HepG2 (cell line): ENCODE results near the gene SYNC. TPM values are rescaled to one million over a fixed set of nuclear protein-coding genes. Genes with fewer than 3 reads are reported as not detected.

Experiments used
- CEBPZ ChIP-seq: IDR thresholded peaks from 2 replicates; pipeline ENCODE4 v1.6.1; 2012; ENCODE audit warnings: low read length, improper control_type of control experiment
- MZF1 ChIP-seq: sonication (generic); formaldehyde crosslinking; IDR thresholded peaks from 2 replicates; pipeline ENCODE4 v1.8.1; 2023; ENCODE audit warnings: mild to moderate bottlenecking, missing genetic modification reagents, borderline replicate concordance
- PAF1 ChIP-seq: IDR thresholded peaks from 2 replicates; pipeline ENCODE4 v1.6.1; 2016; ENCODE audit warnings: missing genetic modification reagents, missing compliant biosample characterization
- REPIN1 ChIP-seq: sonication (generic); formaldehyde crosslinking; IDR thresholded peaks from 2 replicates; pipeline ENCODE4 v1.8.0; 2022; ENCODE audit warnings: missing genetic modification reagents, low read depth, mild to moderate bottlenecking, borderline replicate concordance
- TFDP2 ChIP-seq: sonication (generic); formaldehyde crosslinking; IDR thresholded peaks from 2 replicates; pipeline ENCODE4 v1.4.0; 2020; ENCODE audit warnings: missing genetic modification reagents
- XBP1 ChIP-seq: sonication (generic); formaldehyde crosslinking; IDR thresholded peaks from 2 replicates; pipeline ENCODE4 v1.5.0; 2020; ENCODE audit warnings: missing genetic modification reagents
- ZFP82 ChIP-seq: sonication (generic); formaldehyde crosslinking; IDR thresholded peaks from 2 replicates; pipeline ENCODE4 v1.5.1; 2020; ENCODE audit warnings: mild to moderate bottlenecking, missing genetic modification reagents, borderline replicate concordance
- ZNF30 ChIP-seq: sonication (generic); formaldehyde crosslinking; IDR thresholded peaks from 2 replicates; pipeline ENCODE4 v1.5.0; 2020; ENCODE audit warnings: mild to moderate bottlenecking, missing genetic modification reagents
- ZNF572 ChIP-seq: sonication (generic); formaldehyde crosslinking; IDR thresholded peaks from 2 replicates; pipeline ENCODE4 v1.5.1; 2020; ENCODE audit warnings: mild to moderate bottlenecking, missing genetic modification reagents
- ZNF746 ChIP-seq: sonication (generic); formaldehyde crosslinking; IDR thresholded peaks from 2 replicates; pipeline ENCODE4 v1.8.0; 2022; ENCODE audit warnings: mild to moderate bottlenecking, missing genetic modification reagents
- ZNF766 ChIP-seq: sonication (generic); formaldehyde crosslinking; IDR thresholded peaks from 2 replicates; pipeline ENCODE4 v1.5.0; 2020; ENCODE audit warnings: missing genetic modification reagents, borderline replicate concordance
- ZNF770 ChIP-seq: sonication (generic); formaldehyde crosslinking; IDR thresholded peaks from 2 replicates; pipeline ENCODE4 v1.5.0; 2020; ENCODE audit warnings: mild to moderate bottlenecking, missing genetic modification reagents
- polyA plus RNA-seq, 8 experiments: library from polyadenylated mRNA; depleted of rRNA in 3 of 8; stranded (reverse) in 7 of 8; unstranded in 1 of 8; fragments of >200 nt; fragmentation: Illumina TruSeq in 4 of 8; extraction: Trizol in 4 of 8; gene quantifications; 2 replicates each; pipeline versions ENCODE4 v1.2.1 to v1.2.3, GENCODE V29; 2011 to 2016; ENCODE audit warnings: low read depth in 4 of 8, missing spikeins in 1 of 8, mixed read lengths in 1 of 8; ENCODE audit not compliant: insufficient read depth in 1 of 8
- total RNA-seq, 5 experiments: library from RNA; depleted of rRNA; stranded (reverse); fragments of >200 nt; fragmentation: Illumina TruSeq; extraction: Trizol; gene quantifications; 2 replicates each; pipeline ENCODE4 v1.2.3, GENCODE V29; 2016; ENCODE audit warnings: low read depth in 1 of 5
- TF ChIP-seq, protein P1 (sequence below), 2 experiments: sonication (generic) in 1 of 2; formaldehyde crosslinking in 1 of 2; IDR thresholded peaks; 2 replicates each; pipeline versions ENCODE4 v1.5.1 to v1.6.1; 2011 to 2020; ENCODE audit warnings: borderline replicate concordance in 1 of 2, low read depth in 1 of 2, low read length in 1 of 2, mild to moderate bottlenecking in 1 of 2, missing genetic modification reagents in 1 of 2, moderate library complexity in 1 of 2
- TF ChIP-seq, protein P2 (sequence below): sonication (generic); formaldehyde crosslinking; IDR thresholded peaks from 2 replicates; pipeline ENCODE4 v1.4.0; 2020; ENCODE audit warnings: mild to moderate bottlenecking, missing genetic modification reagents
- TF ChIP-seq, protein P3 (sequence below): sonication (generic); formaldehyde crosslinking; IDR thresholded peaks from 2 replicates; pipeline ENCODE4 v1.4.0; 2020; ENCODE audit warnings: missing genetic modification reagents, borderline replicate concordance

The SYNC gene
- total and polyA plus RNA-seq, 2 of the 13 experiments (the other 11 are each of a cell fraction or from before 2014, with no cell fraction given) = 2.4 to 5.4 TPM

- TF ChIP-seq, protein P1, sequence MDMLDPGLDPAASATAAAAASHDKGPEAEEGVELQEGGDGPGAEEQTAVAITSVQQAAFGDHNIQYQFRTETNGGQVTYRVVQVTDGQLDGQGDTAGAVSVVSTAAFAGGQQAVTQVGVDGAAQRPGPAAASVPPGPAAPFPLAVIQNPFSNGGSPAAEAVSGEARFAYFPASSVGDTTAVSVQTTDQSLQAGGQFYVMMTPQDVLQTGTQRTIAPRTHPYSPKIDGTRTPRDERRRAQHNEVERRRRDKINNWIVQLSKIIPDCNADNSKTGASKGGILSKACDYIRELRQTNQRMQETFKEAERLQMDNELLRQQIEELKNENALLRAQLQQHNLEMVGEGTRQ (IDR thresholded peaks at IDR 0.05; ENCODE audit: low read depth, low read length) = no peak
- TF ChIP-seq, protein P1 (CRISPR knock-in tag; IDR thresholded peaks at IDR 0.05; ENCODE audit: borderline replicate concordance) = no peak
- TF ChIP-seq PAF1 (CRISPR knock-in tag) = no peak
- no peak for TF ChIP-seq TFDP2 (CRISPR knock-in tag)
- TF ChIP-seq ZNF30 = 0 out of 2 replicates have a peak, but pooled peaks have one; percentile 7
- TF ChIP-seq ZNF572 (CRISPR knock-in tag) = no peak
- TF ChIP-seq, protein P2, sequence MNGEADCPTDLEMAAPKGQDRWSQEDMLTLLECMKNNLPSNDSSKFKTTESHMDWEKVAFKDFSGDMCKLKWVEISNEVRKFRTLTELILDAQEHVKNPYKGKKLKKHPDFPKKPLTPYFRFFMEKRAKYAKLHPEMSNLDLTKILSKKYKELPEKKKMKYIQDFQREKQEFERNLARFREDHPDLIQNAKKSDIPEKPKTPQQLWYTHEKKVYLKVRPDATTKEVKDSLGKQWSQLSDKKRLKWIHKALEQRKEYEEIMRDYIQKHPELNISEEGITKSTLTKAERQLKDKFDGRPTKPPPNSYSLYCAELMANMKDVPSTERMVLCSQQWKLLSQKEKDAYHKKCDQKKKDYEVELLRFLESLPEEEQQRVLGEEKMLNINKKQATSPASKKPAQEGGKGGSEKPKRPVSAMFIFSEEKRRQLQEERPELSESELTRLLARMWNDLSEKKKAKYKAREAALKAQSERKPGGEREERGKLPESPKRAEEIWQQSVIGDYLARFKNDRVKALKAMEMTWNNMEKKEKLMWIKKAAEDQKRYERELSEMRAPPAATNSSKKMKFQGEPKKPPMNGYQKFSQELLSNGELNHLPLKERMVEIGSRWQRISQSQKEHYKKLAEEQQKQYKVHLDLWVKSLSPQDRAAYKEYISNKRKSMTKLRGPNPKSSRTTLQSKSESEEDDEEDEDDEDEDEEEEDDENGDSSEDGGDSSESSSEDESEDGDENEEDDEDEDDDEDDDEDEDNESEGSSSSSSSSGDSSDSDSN (CRISPR knock-in tag) = no peak; the same call in 1 of the 2 replicates
- peak; percentile 9; the same call in 1 of the 2 replicates for TF ChIP-seq ZNF770 (CRISPR knock-in tag)
- TF ChIP-seq XBP1 = no peak
- TF ChIP-seq, protein P3, sequence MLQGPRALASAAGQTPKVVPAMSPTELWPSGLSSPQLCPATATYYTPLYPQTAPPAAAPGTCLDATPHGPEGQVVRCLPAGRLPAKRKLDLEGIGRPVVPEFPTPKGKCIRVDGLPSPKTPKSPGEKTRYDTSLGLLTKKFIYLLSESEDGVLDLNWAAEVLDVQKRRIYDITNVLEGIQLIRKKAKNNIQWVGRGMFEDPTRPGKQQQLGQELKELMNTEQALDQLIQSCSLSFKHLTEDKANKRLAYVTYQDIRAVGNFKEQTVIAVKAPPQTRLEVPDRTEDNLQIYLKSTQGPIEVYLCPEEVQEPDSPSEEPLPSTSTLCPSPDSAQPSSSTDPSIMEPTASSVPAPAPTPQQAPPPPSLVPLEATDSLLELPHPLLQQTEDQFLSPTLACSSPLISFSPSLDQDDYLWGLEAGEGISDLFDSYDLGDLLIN (CRISPR knock-in tag) = no peak
- TF ChIP-seq ZNF746 (CRISPR knock-in tag) = no peak
- no peak for TF ChIP-seq MZF1 (CRISPR knock-in tag)
- no peak for TF ChIP-seq CEBPZ
- 0 out of 2 replicates have a peak, but pooled peaks have one; percentile 31 for TF ChIP-seq ZFP82 (CRISPR knock-in tag)
- TF ChIP-seq REPIN1 (CRISPR knock-in tag) = peak; percentile 20; the same call in 1 of the 2 replicates
- peak; percentile 32; the same call in 1 of the 2 replicates for TF ChIP-seq ZNF766 (CRISPR knock-in tag)
Measured at GRCh38 chr1:32651461-32652073, 51.0 kb downstream of the SYNC start (continued).
